Stimulated activated naive CD8-positive, alpha-beta T cell treated with anti-CD3 and anti-CD28 coated beads, Interleukin-15, Interleukin-2, amounts not matched to agents 100 U/mL and 50 U/mL, for 24 hours (primary cell): ENCODE data around the gene CFAP61.
"Not testable (repeated sequence)": the region's sequence is repeated elsewhere in the genome, so short reads cannot be mapped to it uniquely, and the experiment has no call there.

Experiments
- ATAC-seq: fragments of 150-1000 bp; cut with Tn5 transposase; one replicate; pipeline ENCODE4 v1.10.0; 2021
- DNase-seq: peaks from one replicate; pipeline ENCODE4 v3.0.0; 2021

CFAP61 gene

GRCh38 chr20:20233041-20233514 is 180.7 kb downstream of the CFAP61 start:
- no peak for DNase-seq
- ATAC-seq, result no peak

GRCh38 chr20:20235681-20236080 is 183.3 kb downstream of the CFAP61 start:
- DNase-seq, result no peak
- no peak for ATAC-seq

- DNase-seq (peak; percentile 25), ATAC-seq (peak; percentile 59)
Measured at GRCh38 chr20:20237093-20237959, 185.0 kb downstream of the CFAP61 start.

- ATAC-seq (no peak), DNase-seq (no peak)
Measured at GRCh38 chr20:20241976-20242375, 189.6 kb downstream of the CFAP61 start.

- DNase-seq, ATAC-seq: not testable (repeated sequence)
Measured at GRCh38 chr20:20244384-20244783, 192.1 kb downstream of the CFAP61 start.

GRCh38 chr20:20246996-20247633 is 194.8 kb downstream of the CFAP61 start:
- DNase-seq, result no peak
- ATAC-seq, result no peak

GRCh38 chr20:20248620-20249200 is 196.4 kb downstream of the CFAP61 start:
- DNase-seq (no peak), ATAC-seq (no peak)

GRCh38 chr20:20251317-20251716 is 199.0 kb downstream of the CFAP61 start:
- no peak for ATAC-seq

GRCh38 chr20:20251836-20252235 is 199.5 kb downstream of the CFAP61 start:
- DNase-seq, result no peak
- no peak for ATAC-seq

More at GRCh38 chr20:20251317-20251716, 199.0 kb downstream of the CFAP61 start:
- no peak for DNase-seq

- ATAC-seq (no peak), DNase-seq (no peak)
Measured at GRCh38 chr20:20253039-20253743, 200.9 kb downstream of the CFAP61 start.

- ATAC-seq (no peak), DNase-seq (no peak)
Measured at GRCh38 chr20:20253744-20254330, 201.5 kb downstream of the CFAP61 start.

GRCh38 chr20:20255099-20255498 is 202.8 kb downstream of the CFAP61 start:
- no peak for DNase-seq
- ATAC-seq, result no peak

GRCh38 chr20:20259533-20259932 is 207.2 kb downstream of the CFAP61 start:
- no peak for ATAC-seq

GRCh38 chr20:20261159-20261558 is 208.8 kb downstream of the CFAP61 start:
- no peak for DNase-seq
- ATAC-seq, result no peak

More at GRCh38 chr20:20259533-20259932, 207.2 kb downstream of the CFAP61 start:
- no peak for DNase-seq

GRCh38 chr20:20265210-20265609 is 212.9 kb downstream of the CFAP61 start:
- no peak for ATAC-seq
- DNase-seq, result no peak

- DNase-seq, result no peak
- ATAC-seq, result no peak
Measured at GRCh38 chr20:20266552-20266951, 214.2 kb downstream of the CFAP61 start.

GRCh38 chr20:20267685-20268370 is 215.5 kb downstream of the CFAP61 start:
- DNase-seq (no peak), ATAC-seq (no peak)

GRCh38 chr20:20271271-20271670 is 218.9 kb downstream of the CFAP61 start:
- DNase-seq (no peak), ATAC-seq (no peak)

- DNase-seq, result no peak
- ATAC-seq, result no peak
Measured at GRCh38 chr20:20272686-20273085, 220.4 kb downstream of the CFAP61 start.

- ATAC-seq, result no peak
Measured at GRCh38 chr20:20273286-20273685, 221.0 kb downstream of the CFAP61 start.

GRCh38 chr20:20274821-20275220 is 222.5 kb downstream of the CFAP61 start:
- ATAC-seq (no peak), DNase-seq (no peak)

More at GRCh38 chr20:20273286-20273685, 221.0 kb downstream of the CFAP61 start:
- DNase-seq, result no peak
